ENCODE results near the gene SNRNP200.

DNA sequence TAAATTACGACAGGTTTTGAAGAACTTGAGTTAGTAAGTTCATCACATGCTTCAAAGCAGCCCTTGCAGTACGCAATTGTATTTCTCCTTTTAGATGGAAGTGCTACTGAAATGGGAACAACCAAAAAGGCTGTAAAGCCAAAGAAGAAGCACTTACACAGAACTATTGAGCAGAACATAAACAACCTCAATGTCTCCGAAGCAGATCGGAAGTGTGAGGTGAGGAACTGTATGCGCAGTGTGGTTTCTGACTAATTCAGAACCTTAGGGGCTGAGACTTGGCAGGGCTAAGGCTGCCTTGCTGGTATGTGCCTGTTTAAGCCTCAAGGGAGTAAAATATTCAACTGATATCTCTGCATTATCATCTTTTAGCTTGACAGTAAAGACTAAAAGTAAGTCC lies 38.7 kb upstream of the SNRNP200 start:
- TF ChIP-seq, protein P1, sequence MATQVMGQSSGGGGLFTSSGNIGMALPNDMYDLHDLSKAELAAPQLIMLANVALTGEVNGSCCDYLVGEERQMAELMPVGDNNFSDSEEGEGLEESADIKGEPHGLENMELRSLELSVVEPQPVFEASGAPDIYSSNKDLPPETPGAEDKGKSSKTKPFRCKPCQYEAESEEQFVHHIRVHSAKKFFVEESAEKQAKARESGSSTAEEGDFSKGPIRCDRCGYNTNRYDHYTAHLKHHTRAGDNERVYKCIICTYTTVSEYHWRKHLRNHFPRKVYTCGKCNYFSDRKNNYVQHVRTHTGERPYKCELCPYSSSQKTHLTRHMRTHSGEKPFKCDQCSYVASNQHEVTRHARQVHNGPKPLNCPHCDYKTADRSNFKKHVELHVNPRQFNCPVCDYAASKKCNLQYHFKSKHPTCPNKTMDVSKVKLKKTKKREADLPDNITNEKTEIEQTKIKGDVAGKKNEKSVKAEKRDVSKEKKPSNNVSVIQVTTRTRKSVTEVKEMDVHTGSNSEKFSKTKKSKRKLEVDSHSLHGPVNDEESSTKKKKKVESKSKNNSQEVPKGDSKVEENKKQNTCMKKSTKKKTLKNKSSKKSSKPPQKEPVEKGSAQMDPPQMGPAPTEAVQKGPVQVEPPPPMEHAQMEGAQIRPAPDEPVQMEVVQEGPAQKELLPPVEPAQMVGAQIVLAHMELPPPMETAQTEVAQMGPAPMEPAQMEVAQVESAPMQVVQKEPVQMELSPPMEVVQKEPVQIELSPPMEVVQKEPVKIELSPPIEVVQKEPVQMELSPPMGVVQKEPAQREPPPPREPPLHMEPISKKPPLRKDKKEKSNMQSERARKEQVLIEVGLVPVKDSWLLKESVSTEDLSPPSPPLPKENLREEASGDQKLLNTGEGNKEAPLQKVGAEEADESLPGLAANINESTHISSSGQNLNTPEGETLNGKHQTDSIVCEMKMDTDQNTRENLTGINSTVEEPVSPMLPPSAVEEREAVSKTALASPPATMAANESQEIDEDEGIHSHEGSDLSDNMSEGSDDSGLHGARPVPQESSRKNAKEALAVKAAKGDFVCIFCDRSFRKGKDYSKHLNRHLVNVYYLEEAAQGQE (IDR thresholded peaks at IDR 0.05; ENCODE audit: insufficient replicate concordance, low read depth), result no peak
- TF ChIP-seq, protein P2, sequence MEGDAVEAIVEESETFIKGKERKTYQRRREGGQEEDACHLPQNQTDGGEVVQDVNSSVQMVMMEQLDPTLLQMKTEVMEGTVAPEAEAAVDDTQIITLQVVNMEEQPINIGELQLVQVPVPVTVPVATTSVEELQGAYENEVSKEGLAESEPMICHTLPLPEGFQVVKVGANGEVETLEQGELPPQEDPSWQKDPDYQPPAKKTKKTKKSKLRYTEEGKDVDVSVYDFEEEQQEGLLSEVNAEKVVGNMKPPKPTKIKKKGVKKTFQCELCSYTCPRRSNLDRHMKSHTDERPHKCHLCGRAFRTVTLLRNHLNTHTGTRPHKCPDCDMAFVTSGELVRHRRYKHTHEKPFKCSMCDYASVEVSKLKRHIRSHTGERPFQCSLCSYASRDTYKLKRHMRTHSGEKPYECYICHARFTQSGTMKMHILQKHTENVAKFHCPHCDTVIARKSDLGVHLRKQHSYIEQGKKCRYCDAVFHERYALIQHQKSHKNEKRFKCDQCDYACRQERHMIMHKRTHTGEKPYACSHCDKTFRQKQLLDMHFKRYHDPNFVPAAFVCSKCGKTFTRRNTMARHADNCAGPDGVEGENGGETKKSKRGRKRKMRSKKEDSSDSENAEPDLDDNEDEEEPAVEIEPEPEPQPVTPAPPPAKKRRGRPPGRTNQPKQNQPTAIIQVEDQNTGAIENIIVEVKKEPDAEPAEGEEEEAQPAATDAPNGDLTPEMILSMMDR (IDR thresholded peaks at IDR 0.05; ENCODE audit: insufficient read depth, low read length), result no peak
- TF ChIP-seq GABPA (IDR thresholded peaks at IDR 0.05; ENCODE audit: low read depth) (no peak), POLR2AphosphoS5 (IDR thresholded peaks at IDR 0.05; ENCODE audit: low read depth) (no peak)

Measured in HL-60 (cell line).